GM19395 (cell line): ENCODE measurements around the gene PXDC1.

Source experiments
- ATAC-seq: cut with Tn5 transposase; IDR thresholded peaks from one replicate; pipeline ENCODE4 v1.9.1; 2021; ENCODE audit warnings: mild to moderate bottlenecking, moderate library complexity; ENCODE audit not compliant: unreplicated experiment

PXDC1 gene

GRCh38 chr6:3749067-3749841 is 2.3 kb downstream of the PXDC1 start:
- no peak for ATAC-seq

- no peak for ATAC-seq
Measured at GRCh38 chr6:3748208-3749066, 3.1 kb downstream of the PXDC1 start.

GRCh38 chr6:3747100-3747737 is 4.3 kb downstream of the PXDC1 start:
- no peak for ATAC-seq

- no peak for ATAC-seq
Measured at GRCh38 chr6:3746696-3747095, 4.8 kb downstream of the PXDC1 start.

- no peak for ATAC-seq
Measured at GRCh38 chr6:3746119-3746691, 5.3 kb downstream of the PXDC1 start.

- no peak for ATAC-seq
Measured at GRCh38 chr6:3745566-3746118, 5.9 kb downstream of the PXDC1 start.

GRCh38 chr6:3744901-3745470 is 6.5 kb downstream of the PXDC1 start:
- ATAC-seq = no peak

- ATAC-seq = no peak
Measured at GRCh38 chr6:3744211-3744900, 7.2 kb downstream of the PXDC1 start.

- ATAC-seq = no peak
Measured at GRCh38 chr6:3743541-3743940, 8.0 kb downstream of the PXDC1 start.

- peak; percentile 75 for ATAC-seq
Measured at GRCh38 chr6:3742426-3743344, 8.8 kb downstream of the PXDC1 start.

GRCh38 chr6:3742076-3742425 is 9.5 kb downstream of the PXDC1 start:
- no peak for ATAC-seq

- ATAC-seq = no peak
Measured at GRCh38 chr6:3741477-3741871, 10.0 kb downstream of the PXDC1 start.

GRCh38 chr6:3740551-3741476 is 10.7 kb downstream of the PXDC1 start:
- no peak for ATAC-seq

- ATAC-seq = no peak
Measured at GRCh38 chr6:3739311-3739897, 12.1 kb downstream of the PXDC1 start.

GRCh38 chr6:3738381-3739131 is 13.0 kb downstream of the PXDC1 start:
- ATAC-seq = no peak

GRCh38 chr6:3737831-3738210 is 13.7 kb downstream of the PXDC1 start:
- ATAC-seq = no peak
